ENCODE measurements around the gene SNCB. TPM values are rescaled to one million over a fixed set of nuclear protein-coding genes. Genes with fewer than 3 reads are reported as not detected.

SNCB gene
- not detected for total RNA-seq
- long read RNA-seq, result 0 reads

DNA sequence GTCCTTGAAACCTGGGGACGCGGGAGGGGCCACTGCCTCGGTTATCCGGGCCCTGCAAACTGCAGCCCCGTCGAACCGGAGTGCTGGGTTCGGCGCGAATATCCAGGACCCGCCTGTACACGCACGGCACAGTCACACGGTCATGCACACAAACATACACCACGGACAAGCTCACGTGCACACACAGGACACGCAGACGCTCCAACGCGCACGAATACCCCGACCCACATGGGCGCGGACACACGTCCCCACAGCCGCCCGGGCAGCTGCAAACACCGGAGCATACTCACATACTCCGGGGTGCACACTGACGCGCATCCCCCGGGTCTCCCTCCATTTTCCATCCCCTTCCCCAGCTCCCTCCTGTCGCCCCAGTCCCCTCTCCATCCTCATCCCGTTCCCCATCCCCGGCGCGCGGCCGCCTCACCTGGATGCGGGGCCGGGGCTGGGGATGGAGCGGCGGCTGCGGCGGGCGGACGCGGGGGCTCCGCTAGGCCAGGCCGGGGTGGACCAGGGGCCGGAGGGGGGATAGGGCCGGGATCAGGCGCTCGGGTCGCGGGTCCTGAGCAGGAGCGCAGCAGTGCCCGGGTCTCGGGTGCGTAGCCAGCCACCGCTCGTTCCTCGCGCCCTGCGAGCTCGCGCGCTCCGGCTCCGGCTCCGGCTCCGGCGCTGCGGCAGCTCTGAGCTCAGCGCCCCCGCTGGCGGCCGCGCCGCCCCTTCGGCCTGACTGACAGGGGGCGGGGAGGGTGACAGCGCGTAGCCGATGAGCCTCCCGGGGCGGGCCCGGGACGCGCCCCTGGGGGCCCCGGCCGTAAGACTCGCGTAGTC is at the start of gene SNCB, which contains the start of gene EIF4E1B:
Gene SNCB (minus strand): TSS at position 682 of the 828 bp plus-strand sequence. CDS start 880 bp downstream, outside the sequence.
Gene EIF4E1B (plus strand): TSS at position 823 of the 828 bp plus-strand sequence. CDS start 12,113 bp downstream, outside the sequence.
- peak; percentile 88 for ATAC-seq (ENCODE audit: poor library complexity)
- intact Hi-C loops (cut with DNase I), result no loop called here
- DNase-seq, result no peak

- DNase-seq (peak; percentile 63), ATAC-seq (ENCODE audit: poor library complexity) (peak; percentile 59)
- intact Hi-C loops (cut with DNase I), result no loop called here
Observed at GRCh38 chr5:176679365-176680225, 49.3 kb upstream of the SNCB start.

DNA sequence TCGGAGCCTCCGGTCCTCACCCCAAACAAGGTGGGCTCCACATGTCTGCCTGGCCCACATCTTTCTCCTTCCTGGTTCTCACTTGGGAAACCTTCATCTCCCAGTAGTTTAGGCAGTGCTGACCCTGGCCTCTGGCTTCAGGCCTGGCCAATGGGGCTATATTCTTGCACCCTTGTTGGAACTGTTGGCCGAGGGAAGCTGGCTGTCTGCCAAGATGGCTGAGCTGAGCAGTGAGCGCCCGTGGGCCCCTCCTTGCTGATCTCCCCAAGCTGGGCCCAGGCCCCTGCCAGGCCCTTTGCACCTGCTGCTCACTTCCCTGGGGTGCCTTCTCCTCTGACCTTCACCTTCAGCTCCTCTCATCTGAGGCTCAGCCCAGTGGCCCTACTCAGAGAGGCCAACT is 48.2 kb upstream of the SNCB start:
- DNase-seq (peak; percentile 42), ATAC-seq (ENCODE audit: poor library complexity) (no peak)
- intact Hi-C loops (cut with DNase I), result no loop called here

GRCh38 chr5:176677209-176677939 is 47.0 kb upstream of the SNCB start:
- ATAC-seq (ENCODE audit: poor library complexity) (peak; percentile 76), DNase-seq (peak; percentile 66)
- intact Hi-C loops (cut with DNase I), result no loop called here

- ATAC-seq (ENCODE audit: poor library complexity) (peak; percentile 25), DNase-seq (peak; percentile 67)
- intact Hi-C loops (cut with DNase I), result no loop called here
Observed at GRCh38 chr5:176676361-176676824, 46.1 kb upstream of the SNCB start.

DNA sequence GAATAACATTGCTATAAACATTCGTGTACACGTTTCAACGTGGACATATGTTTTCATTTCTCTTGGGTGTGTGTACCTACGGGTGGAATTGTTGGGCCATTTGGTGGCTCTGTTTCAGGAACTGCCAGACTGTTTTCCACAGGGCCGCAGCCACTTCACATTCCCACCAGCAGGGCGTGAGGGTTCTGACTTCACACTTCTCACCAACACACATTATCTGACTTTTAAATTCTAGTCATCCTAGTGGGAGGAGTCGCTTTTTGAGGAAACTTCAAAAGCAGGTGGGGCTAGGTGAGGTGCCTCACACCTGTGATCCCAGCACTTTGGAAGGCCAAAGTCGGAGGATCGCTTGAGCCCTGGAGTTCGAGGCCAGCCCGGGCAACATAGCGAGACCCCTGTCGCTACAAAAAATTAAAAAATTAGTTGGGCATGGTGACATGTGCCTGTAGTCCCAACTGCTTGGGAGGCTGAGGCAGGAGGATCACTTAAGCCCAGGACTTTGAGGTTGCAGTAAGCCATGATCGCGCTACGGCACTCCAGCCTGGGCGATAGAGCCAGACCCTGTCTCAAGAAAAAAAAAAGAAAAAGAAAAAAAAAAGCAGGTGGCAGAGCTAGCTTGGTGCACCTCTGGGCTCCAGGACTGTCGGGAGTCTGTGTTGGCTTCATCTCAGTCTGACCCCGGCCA is 45.5 kb upstream of the SNCB start:
- DNase-seq (peak; percentile 13), ATAC-seq (ENCODE audit: poor library complexity) (no peak)
- intact Hi-C loops (cut with DNase I), result no loop called here

DNA sequence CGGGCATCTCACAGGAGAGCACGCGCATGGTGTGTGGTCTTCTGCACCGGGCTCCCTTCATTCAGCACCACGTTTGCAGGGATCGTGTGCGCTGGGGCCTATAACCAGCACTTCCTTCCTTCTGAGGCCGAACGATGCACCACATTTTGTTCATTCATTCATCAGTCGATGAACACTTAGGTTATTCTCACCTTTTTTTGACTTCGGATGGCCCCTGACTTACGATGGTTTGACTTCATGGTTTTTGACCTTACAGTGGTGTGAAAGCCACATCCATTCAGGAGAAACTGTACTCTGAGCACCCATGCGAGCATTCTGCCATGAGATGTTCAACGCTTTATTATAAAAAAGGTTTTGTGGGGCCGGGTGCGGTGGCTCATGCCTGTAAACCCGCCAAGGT is 44.5 kb upstream of the SNCB start:
- no peak for ATAC-seq (ENCODE audit: poor library complexity)
- peak; percentile 5 for DNase-seq
- intact Hi-C loops (cut with DNase I), result no loop called here

DNA sequence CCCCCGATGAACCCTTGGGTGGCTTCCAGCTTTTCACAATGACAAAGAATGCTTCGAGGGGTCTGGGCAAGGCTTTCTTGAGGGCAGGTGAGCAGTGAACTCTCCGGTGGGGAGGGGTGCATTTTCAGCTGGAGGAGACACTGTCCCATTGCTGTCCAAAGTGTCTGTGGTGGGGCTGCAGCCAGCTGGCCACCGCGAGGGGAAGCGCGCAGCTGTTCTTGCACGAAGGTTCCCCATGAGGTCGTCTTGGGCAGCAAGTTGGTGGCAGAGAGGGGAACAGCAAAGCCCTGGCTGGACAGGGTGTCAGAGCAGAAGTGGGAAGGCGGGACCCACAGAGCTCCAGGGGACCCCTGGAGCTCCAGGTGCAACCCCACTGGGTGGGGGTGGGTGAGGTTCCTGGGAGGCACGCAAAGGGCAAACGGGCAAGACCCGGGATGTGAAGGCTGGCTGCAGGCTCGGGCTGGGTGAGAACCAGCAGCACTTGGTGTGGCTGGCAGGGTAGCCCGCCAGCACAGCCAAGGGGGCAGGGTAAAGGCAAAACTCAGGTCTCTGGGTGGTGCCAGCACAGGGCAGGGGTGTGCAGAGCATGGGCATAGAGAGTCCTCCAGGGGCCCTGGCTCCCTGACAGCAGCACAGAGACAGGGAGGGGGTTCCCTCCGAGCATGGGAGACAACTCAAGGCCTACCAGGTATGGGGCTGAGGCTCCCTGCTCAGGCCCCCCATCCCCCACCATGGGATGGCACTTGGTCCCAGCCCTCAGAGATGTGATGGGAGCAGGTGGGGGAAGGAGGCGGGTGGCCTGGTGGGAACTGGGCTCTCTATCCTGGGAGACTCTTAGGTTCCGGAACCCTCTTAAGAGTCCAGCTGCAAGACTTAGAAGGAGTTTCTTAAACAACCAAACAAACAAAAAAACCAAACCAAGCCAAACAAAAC is 43.6 kb upstream of the SNCB start:
- ATAC-seq (ENCODE audit: poor library complexity) (no peak), DNase-seq (peak; percentile 27)
- intact Hi-C loops (cut with DNase I), result no loop called here

DNA sequence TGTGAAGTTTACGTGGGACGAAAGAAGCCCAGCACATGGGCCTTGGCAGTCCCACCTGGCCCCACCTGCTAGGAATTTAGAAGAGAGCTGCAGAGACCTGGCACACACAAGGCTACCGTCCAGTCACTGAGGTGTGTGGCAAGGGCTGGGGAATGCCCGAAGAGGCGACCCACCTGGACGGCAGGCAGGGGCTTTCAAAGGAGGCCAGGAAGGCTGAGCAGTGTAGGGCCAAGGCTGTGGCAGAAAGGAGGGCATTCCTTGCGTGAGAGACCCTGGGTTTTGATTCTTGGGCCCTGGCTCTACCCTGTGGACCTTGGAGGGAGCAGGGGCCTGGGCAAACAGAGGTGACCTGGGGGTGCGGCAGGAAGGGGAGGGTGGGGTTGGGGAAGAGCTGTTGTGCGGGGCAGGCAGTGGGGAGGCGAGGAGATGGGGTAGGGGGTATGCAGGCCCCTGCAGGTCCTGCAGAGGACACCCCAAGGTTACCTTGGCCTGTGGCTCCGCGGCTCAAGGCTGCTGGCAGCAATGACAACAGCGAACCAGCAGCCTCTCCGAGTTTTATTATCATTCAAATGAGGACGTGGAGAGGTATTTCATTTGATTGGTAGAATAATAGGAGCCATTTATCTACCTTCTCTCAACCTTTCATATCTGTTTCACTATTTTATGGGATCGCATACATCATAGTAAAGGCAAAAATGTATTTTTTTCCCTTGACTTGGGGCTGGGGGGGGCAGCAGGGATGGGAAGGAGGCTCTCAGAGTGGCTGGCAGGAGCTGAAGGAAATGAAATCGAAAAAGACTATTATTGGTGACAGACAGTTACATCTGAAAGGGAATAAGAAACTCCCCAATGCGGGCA is 41.8 kb upstream of the SNCB start:
- intact Hi-C loops (cut with DNase I), result no loop called here
- peak; percentile 22 for DNase-seq
- no peak for ATAC-seq (ENCODE audit: poor library complexity)

DNA sequence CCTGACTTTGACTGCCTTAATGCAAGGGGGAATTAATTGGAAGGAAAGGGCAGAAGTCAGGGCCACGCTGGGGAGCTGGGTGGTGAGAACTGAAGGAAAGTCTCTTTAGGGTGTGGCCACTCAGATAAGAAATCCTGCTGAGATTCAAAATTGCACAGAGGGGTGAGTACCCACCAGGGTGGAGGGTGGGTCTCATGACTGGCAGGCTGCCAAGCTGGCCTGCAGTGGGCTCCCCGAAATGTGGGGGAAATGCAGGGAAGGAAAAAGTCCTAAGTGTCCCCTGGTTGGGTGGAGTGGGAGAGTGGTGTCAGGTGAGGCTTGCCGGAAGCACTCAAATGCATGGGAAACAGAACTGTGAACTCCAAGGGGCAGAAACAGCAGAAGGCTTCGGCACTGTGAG is 41.1 kb upstream of the SNCB start:
- peak; percentile 14 for DNase-seq
- intact Hi-C loops (cut with DNase I), result no loop called here

DNA sequence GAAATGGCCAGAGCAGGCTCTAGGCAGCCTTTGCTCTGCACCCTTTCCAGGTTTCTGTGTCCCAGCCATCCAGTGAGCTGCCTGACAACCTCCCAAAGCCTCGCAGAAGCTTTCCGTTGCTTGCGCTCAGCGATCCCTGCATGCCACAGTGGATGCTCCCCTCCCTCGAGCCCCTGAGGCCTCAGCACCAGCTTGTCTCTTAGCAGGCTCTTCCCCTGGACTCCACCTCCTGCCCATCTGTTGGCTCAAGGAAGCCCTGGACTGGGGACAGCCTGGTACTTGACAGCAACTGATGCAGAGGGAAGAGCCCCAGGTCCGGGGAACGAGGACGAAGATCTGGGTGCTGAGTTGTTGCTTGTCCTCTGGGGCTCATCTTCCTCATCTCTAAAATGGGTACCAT is 40.1 kb upstream of the SNCB start:
- no peak for ATAC-seq (ENCODE audit: poor library complexity)
- peak; percentile 15 for DNase-seq
- intact Hi-C loops (cut with DNase I), result no loop called here

More for the DNA sequence above, 41.1 kb upstream of the SNCB start:
- ATAC-seq (ENCODE audit: poor library complexity), result no peak

DNA sequence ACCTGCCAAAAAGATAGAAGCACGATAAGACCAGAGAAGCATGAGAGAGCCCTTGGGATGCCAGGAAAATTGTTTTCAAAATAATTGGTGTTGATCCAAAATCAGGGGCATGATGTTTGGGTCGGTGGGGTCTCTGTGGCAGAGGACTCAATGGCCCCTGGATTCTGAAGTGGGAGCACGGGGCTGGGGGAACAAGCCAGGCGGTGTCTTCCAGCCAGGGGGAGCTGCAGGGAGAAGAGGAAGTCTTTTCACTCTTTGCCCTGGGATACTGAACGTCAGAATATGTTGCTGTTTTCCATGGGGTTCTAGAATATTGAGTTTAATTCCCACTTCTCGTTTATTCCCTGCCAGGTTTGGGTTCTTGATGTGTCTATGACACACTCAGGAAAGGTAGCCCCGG is 37.3 kb upstream of the SNCB start:
- intact Hi-C loops (cut with DNase I), result loop anchor here (10.0 kb wide), 1 partner anchor 147 kb away; the partner anchor contains the start of gene UNC5A
- ATAC-seq (ENCODE audit: poor library complexity), result no peak
- peak; percentile 20 for DNase-seq

- intact Hi-C loops (cut with DNase I), result loop anchor here (10.0 kb wide), 1 partner anchor 149 kb away; the partner anchor contains the start of gene UNC5A
- ATAC-seq (ENCODE audit: poor library complexity), result no peak
- no peak for DNase-seq
Observed at GRCh38 chr5:176665517-176665916, 35.2 kb upstream of the SNCB start.

- no peak for ATAC-seq (ENCODE audit: poor library complexity)
- DNase-seq, result peak; percentile 26
- intact Hi-C loops (cut with DNase I), result loop anchor here (5.0 to 10.0 kb wide), 2 partner anchors 150 to 292 kb away; partner anchors contain the start of gene UNC5A
Observed at GRCh38 chr5:176664886-176665285, 34.6 kb upstream of the SNCB start.

DNA sequence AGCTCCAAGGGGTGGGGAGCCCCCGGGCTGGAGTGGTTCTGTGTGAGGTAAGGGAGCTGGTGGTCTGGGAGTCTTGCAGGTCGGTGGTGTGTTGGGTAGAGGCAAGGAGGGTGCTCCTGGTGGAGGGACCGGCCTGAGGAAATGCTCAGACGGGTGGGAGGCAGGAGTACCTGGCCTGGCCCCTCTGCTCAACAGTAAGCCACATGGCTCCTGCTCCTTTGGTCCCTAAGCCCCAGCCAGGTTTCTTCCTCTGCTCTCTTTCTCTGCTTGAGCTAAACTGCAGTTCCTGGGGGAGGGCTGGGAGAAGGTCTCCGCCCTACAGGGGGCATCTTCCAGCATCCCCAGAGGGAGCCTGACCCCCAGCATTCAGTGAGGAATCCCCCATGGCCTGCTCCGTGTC is 34.1 kb upstream of the SNCB start:
- DNase-seq (no peak), ATAC-seq (ENCODE audit: poor library complexity) (no peak)
- intact Hi-C loops (cut with DNase I), result loop anchor here (5.0 to 10.0 kb wide), 2 partner anchors 150 to 293 kb away; partner anchors contain the start of gene UNC5A

DNA sequence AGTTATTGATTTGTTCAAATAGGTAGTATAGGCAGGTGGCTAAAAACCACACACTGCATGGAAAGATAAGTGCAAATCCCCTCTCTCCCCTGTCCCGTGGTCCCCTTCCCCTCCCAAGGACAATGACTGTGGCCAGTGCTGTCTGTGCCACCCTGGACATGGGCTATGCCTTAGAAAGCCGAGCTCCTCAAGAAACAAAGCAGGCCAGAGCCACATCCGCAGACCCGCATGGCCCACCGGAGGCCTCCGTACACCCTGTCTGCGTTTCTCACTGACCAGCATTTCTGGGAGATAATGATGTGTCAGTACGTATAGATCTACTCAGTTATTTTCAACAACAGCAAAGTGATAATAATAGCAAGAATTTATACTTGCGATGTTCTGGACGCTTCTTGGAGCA is 33.2 kb upstream of the SNCB start:
- intact Hi-C loops (cut with DNase I), result loop anchor here (5.0 to 10.0 kb wide), 2 partner anchors 151 to 294 kb away; partner anchors contain the start of gene UNC5A
- DNase-seq, result peak; percentile 7
- ATAC-seq (ENCODE audit: poor library complexity), result no peak

Measured in Right ventricle myocardium superior (tissue), 1 donor.